WTC11 (cell line): ENCODE data around the gene TRIM5.

Experiments used
- ATF2 ChIP-seq: sonication (generic); formaldehyde crosslinking; IDR thresholded peaks from 2 replicates; pipeline ENCODE4 v1.8.1; 2022; ENCODE audit warnings: low read depth, missing genetic modification reagents, borderline replicate concordance
- ATF3 ChIP-seq: sonication (generic); formaldehyde crosslinking; conservative IDR thresholded peaks from 2 replicates; pipeline ENCODE4 v1.8.1; 2022; ENCODE audit warnings: mild to moderate bottlenecking, missing genetic modification reagents
- CBFB ChIP-seq: sonication (generic); formaldehyde crosslinking; IDR thresholded peaks from 2 replicates; pipeline ENCODE4 v1.8.1; 2022; ENCODE audit warnings: mild to moderate bottlenecking, low read depth, missing genetic modification reagents
- CREM ChIP-seq: sonication (generic); formaldehyde crosslinking; IDR thresholded peaks from 2 replicates; pipeline ENCODE4 v1.8.1; 2022; ENCODE audit warnings: mild to moderate bottlenecking, missing genetic modification reagents, moderate library complexity
- E2F1 ChIP-seq: sonication (generic); formaldehyde crosslinking; IDR thresholded peaks from 2 replicates; pipeline ENCODE4 v1.8.0; 2022; ENCODE audit warnings: mild to moderate bottlenecking, missing genetic modification reagents
- JUN ChIP-seq: sonication (generic); formaldehyde crosslinking; IDR thresholded peaks from 2 replicates; pipeline ENCODE4 v1.8.0; 2023; ENCODE audit warnings: mild to moderate bottlenecking, missing genetic modification reagents
- MAX ChIP-seq: sonication (generic); formaldehyde crosslinking; IDR thresholded peaks from 2 replicates; pipeline ENCODE4 v1.8.0; 2022; ENCODE audit warnings: mild to moderate bottlenecking, missing genetic modification reagents
- PRDM15 ChIP-seq: sonication (generic); formaldehyde crosslinking; IDR thresholded peaks from 2 replicates; pipeline ENCODE4 v1.8.0; 2022; ENCODE audit warnings: missing genetic modification reagents
- ZNF263 ChIP-seq: sonication (generic); formaldehyde crosslinking; IDR thresholded peaks from 2 replicates; pipeline ENCODE4 v1.8.1; 2022; ENCODE audit warnings: low read depth, mild to moderate bottlenecking, moderate library complexity, missing genetic modification reagents
- ZNF317 ChIP-seq: sonication (generic); formaldehyde crosslinking; IDR thresholded peaks from 2 replicates; pipeline ENCODE4 v1.8.1; 2023; ENCODE audit warnings: low read depth, mild to moderate bottlenecking, moderate library complexity, missing genetic modification reagents, borderline replicate concordance
- ZNF423 ChIP-seq: fragments of 250-450 bp; sonication (Bioruptor Pico); IDR thresholded peaks from 2 replicates; pipeline ENCODE4 v2.1.2; 2022; ENCODE audit warnings: mild to moderate bottlenecking, moderate library complexity
- ZNF512 ChIP-seq: sonication (generic); formaldehyde crosslinking; IDR thresholded peaks from 2 replicates; pipeline ENCODE4 v1.8.1; 2022; ENCODE audit warnings: missing genetic modification reagents, borderline replicate concordance
- TF ChIP-seq, protein P1 (sequence below): fragments of 250-450 bp; sonication (Bioruptor Pico); IDR thresholded peaks from 2 replicates; pipeline ENCODE4 v1.8.0; 2021; ENCODE audit warnings: mild to moderate bottlenecking
- TF ChIP-seq, protein P2 (sequence below): fragments of 200-600 bp; IDR thresholded peaks from 2 replicates; pipeline ENCODE4 v1.8.0; 2022; ENCODE audit warnings: antibody characterized with exemption

GRCh38 chr11:5703741-5704536 lies 19.1 kb upstream of the TRIM5 start:
- TF ChIP-seq, protein P1, sequence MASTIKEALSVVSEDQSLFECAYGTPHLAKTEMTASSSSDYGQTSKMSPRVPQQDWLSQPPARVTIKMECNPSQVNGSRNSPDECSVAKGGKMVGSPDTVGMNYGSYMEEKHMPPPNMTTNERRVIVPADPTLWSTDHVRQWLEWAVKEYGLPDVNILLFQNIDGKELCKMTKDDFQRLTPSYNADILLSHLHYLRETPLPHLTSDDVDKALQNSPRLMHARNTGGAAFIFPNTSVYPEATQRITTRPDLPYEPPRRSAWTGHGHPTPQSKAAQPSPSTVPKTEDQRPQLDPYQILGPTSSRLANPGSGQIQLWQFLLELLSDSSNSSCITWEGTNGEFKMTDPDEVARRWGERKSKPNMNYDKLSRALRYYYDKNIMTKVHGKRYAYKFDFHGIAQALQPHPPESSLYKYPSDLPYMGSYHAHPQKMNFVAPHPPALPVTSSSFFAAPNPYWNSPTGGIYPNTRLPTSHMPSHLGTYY (CRISPR knock-in tag): no peak
- TF ChIP-seq, protein P2, sequence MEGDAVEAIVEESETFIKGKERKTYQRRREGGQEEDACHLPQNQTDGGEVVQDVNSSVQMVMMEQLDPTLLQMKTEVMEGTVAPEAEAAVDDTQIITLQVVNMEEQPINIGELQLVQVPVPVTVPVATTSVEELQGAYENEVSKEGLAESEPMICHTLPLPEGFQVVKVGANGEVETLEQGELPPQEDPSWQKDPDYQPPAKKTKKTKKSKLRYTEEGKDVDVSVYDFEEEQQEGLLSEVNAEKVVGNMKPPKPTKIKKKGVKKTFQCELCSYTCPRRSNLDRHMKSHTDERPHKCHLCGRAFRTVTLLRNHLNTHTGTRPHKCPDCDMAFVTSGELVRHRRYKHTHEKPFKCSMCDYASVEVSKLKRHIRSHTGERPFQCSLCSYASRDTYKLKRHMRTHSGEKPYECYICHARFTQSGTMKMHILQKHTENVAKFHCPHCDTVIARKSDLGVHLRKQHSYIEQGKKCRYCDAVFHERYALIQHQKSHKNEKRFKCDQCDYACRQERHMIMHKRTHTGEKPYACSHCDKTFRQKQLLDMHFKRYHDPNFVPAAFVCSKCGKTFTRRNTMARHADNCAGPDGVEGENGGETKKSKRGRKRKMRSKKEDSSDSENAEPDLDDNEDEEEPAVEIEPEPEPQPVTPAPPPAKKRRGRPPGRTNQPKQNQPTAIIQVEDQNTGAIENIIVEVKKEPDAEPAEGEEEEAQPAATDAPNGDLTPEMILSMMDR: no peak
- TF ChIP-seq E2F1 (CRISPR knock-in tag) (no peak), ZNF263 (CRISPR knock-in tag) (no peak), JUN (CRISPR knock-in tag) (no peak), ATF3 (CRISPR knock-in tag) (no peak), ZNF317 (no peak), ATF2 (CRISPR knock-in tag) (no peak), PRDM15 (CRISPR knock-in tag) (no peak), ZNF423 (no peak), CBFB (CRISPR knock-in tag) (no peak), ZNF512 (CRISPR knock-in tag) (no peak), MAX (no peak), CREM (CRISPR knock-in tag) (no peak)
